IPS DF 19.7 (cell line): ENCODE measurements around the gene PDE8B.
"Not testable (repeated sequence)": the region's sequence is repeated elsewhere in the genome, so short reads cannot be mapped to it uniquely, and the experiment has no call there.

Source experiments
- DNase-seq: peaks from one replicate; pipeline ENCODE4 v3.0.0-alpha.2; 2013; ENCODE audit warnings: low read depth, low spot score

PDE8B gene

DNA sequence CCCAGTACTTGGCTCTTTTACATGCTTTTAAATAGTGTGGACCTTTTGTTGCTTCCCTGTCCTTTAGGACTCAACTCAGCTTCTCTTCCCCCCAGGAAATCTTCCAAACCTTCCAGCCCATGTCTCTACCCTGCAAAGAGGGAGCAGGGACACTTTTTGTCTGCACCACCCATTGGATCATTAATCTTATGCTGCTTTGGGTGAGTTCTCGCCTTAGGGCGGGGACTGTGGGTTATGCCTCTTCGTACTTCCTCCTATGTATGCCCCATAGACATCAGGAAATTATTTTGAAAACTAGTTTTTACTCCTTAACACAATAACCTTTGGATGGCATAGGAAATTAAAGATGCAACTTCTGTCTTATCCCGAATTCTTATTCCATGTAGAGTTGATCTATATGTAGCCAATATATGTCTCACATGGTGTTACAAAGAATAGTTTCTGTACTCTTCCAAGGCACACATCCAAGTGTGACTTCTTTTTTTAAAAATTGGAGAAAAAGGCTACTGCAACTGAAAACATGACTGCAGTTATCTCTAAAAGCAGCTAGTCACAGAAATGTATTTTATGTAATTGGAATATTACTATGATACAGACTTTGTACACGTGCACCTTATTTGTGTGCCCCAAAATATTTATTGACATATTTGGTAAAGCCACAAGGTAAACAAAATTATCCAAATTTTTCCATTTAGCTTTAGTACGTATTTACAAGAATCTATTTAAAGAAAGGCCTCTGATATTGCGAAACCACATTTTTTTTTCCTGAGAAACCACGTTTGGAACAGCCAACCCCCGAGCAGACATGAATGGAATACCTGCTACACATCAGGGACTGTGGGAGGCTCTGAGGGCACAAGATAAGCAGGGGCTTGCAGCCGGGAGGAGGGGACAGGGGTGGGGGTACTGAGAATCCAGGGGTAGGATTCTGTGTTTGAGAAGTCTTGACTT lies 148.1 kb downstream of the PDE8B start:
- no peak for DNase-seq

- DNase-seq: no peak
Measured at GRCh38 chr5:77359231-77359630, 148.8 kb downstream of the PDE8B start.

DNA sequence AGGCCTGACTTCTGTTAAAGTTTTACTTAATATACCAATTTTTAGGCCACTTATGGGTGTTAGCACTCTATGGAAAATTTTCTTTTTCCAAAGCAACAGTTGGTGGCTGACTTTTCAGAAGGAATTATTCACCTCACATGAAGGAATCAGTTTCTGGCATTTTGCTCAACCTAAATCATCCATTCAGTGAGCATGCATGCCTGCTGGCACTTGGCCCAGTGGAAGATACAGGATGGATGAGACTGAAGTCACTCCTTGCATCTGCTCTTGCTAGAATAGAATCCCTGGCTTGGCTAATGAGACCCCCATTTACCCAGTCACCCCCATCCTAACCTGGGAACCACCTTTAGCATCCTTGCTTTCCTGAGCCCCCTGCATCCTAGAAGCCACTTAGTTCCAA lies 149.9 kb downstream of the PDE8B start:
- no peak for DNase-seq

DNA sequence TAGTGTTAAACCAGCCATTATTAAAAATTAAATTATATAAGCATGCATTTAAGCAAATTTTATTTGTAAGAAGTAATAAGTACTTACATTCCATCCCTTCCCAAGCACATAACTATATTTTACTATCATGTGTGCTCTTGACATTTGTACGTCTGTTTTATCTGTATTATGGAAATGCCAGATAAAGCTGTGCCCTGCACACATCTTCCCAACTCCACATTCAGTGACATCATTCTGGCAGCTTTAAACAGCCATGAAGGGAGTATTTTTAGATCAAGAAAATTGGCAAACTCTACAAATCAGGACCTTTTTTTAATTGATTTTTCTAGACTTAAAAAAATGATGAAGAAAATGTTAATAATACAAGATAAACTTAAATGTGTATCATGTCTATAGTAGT lies 150.5 kb downstream of the PDE8B start:
- DNase-seq: no peak

DNA sequence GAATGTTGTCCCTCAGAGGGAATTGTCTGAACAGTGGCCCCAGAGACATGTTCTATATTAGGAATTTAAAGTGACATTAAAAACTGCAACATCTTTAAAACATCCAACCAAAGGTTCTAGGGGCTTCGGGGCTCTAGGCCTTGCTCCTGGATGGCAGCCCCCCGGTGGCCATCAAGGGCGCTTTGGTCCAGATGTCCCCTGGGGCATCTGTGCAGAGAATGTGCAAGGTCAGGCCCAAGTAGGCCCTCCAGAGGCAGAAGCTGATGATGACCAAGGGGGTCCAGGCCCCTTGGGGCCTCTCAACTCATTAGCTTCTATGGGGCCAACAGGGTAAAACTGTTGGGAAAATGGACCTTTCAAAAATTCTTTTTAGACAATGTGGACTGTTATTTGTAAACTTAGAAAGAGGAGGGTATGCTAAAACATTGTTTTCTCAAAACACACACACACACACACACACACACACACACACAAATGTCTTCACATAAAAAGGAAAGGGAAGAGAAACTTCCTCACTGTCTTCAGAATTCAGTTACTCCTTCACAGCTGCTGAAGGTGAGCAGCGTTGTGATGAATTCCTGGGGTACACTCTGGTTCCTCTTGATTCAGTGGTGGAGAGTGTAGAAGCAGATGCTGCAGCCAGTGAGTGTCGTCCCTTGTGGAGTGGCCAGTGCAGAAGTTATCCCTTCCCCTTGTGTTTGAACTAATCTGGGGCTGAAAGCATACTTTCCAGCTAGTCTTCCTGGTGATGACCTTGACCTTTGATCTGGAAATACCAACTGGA lies 156.4 kb downstream of the PDE8B start:
- no peak for DNase-seq

- DNase-seq: no peak
Measured at GRCh38 chr5:77367741-77368140, 157.3 kb downstream of the PDE8B start.

- DNase-seq: no peak
Measured at GRCh38 chr5:77368367-77368766, 157.9 kb downstream of the PDE8B start.

- DNase-seq: no peak
Measured at GRCh38 chr5:77369566-77369965, 159.1 kb downstream of the PDE8B start.

DNA sequence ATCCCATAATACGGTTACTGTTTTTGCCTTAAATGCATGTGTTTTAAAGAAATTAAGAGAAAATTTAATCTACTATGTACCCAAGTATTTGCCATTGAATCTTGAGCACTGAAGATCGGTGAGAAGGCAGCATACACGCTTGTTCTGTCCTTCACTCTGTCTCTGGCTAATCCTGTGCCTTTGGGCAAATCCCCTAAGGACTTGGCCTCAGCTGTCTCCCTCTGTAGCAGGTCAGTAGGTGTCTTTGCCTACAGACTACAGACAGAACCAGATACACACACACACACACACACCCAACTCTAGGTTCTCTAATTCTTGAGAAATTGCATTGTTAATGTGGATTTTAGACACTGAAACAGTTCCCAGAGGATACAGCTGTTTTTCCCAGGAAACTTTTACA lies 164.2 kb downstream of the PDE8B start:
- DNase-seq: no peak

DNA sequence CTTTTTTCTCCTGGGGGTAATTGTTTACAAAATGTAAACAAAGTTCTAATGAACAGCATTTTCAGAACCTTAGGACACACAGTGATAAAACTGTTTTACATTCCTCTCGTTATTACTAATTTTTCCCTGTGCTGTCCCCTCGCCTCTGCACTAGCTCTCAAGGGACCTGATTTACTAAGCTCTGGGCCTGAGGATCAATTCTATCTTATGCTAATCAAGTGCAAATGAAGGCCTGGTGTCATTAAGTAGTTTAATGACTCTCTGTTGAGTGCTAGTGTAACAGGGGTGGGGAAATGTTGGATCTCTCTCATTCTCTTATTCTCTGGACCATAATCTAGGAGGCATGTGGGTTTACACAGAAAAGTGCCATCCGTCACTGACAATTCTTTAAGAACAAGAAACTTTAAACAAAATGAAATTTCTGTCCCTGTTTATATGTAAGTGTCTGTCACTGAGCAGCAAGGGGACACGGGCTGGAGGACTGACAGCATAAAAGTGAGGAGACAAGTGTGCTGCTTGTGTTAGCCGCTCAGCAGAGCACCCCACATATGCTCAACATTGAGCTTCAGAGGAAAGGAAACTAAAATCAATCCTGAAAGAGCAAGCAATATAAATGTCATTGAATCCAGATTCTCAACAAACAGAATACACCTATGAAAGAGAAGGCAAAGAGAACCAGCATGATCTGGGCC lies 166.3 kb downstream of the PDE8B start:
- DNase-seq: no peak

- DNase-seq: no peak
Measured at GRCh38 chr5:77379558-77380061, 169.1 kb downstream of the PDE8B start.

DNA sequence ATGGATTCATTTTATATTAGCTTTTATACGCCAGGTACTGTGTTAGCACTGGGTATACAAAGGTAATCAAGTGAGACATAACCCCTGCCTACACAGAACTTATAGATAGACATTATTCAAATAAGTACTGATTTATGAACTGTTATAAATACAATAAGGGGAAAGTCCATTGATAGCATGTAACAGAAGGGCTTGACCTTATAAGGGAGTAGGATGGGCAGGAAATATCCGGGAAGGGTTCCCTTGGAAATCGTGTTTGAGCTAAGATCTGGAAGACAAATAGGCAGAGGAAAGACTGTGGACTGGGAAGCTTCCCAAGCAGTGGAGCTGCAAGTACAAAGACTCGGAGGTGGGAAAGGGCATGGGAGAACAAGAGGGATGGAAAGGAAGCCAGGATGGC lies 170.2 kb downstream of the PDE8B start:
- DNase-seq: no peak

- DNase-seq: not testable (repeated sequence)
Measured at GRCh38 chr5:77383336-77383735, 172.9 kb downstream of the PDE8B start.

DNA sequence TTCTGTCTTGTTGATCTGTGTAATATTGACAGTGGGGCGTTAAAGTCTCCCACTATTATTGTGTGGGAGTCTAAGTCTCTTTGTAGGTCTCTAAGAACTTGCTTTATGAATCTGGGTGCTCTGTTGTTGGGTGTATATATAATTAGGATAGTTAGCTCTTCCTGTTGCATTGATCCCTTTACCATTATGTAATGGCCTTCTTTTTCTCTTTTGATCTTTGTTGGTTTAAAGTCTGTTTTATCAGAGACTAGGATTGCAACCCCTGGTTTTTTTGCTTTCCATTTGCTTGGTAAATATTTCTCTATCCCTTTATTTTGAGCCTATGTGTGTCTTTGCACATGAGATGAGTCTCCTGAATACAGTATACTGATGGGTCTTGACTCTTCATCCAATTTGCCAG lies 175.9 kb downstream of the PDE8B start:
- DNase-seq: not testable (repeated sequence)

DNA sequence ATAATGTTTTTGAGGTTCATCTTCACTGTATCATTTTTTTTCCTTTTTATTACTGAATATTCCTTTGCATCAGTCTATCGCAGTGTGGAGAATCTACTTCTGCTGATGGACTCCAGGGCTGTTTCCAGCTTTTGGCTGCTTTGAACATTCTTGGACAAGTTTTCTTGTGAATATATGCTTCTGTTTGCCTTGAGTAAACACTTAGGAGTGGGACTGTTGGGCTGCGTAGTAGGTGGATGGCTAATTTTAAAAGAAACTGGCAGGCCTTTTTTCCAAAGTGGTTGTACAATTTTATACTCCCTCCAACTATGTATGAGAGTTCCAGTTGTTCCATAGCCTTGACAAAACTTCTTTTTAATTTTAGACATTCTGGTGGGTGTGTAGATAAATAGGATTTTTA lies 179.3 kb downstream of the PDE8B start:
- DNase-seq: no peak

- no peak for DNase-seq
Measured at GRCh38 chr5:77390221-77390620, 179.7 kb downstream of the PDE8B start.

GRCh38 chr5:77390795-77391194 lies 180.3 kb downstream of the PDE8B start:
- DNase-seq: no peak

- no peak for DNase-seq
Measured at GRCh38 chr5:77391240-77391765, 180.8 kb downstream of the PDE8B start.

GRCh38 chr5:77394064-77394715 lies 183.7 kb downstream of the PDE8B start:
- no peak for DNase-seq

GRCh38 chr5:77396017-77396416 lies 185.5 kb downstream of the PDE8B start:
- no peak for DNase-seq

DNA sequence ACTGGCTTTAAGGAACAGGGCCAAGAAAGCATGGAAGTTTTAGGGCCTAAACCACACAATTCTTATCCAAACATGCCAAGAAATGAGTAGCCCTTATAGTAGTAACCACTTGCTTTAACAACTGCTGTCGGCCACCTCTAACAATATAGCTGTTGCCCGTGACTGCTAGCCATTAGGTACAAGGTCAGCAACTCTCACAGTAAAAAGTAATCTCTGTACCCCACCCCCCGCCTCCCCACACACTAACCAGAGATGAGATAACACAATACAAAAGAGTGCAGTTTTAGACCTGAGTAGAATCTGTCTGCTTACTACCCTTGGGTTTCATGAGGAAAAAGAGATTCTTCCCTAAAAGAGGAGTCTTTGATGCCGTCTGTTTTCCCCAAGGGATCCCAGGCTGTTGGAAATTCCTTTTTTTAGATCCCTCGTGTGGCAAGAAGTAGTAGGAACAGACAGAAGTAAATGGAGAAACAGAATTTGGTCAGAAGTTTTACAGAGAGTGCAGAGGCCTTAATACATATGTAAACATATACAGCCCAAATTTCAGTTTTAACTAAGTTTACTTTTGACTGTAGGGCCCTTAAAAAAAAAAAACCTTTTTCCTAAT lies 187.3 kb downstream of the PDE8B start:
- no peak for DNase-seq
